SW480 (cell line): ENCODE results near the gene SCARB1.
A peak's percentile ranks its signal among the peaks of the same experiment; 100 is the strongest.

ENCODE experiments used
- DNase-seq: peaks from one replicate; pipeline ENCODE4 v3.0.0-alpha.2; 2016; ENCODE audit warnings: low spot score

The SCARB1 gene

GRCh38 chr12:124862768-124863415 lies 772 bp downstream of the SCARB1 start:
- DNase-seq = peak; percentile 39

- DNase-seq = no peak
These were observed 1.6 kb downstream of the SCARB1 start for GRCh38 chr12:124861898-124862676.

GRCh38 chr12:124861492-124861891 lies 2.2 kb downstream of the SCARB1 start:
- DNase-seq = no peak

GRCh38 chr12:124857921-124858461 lies 5.7 kb downstream of the SCARB1 start:
- no peak for DNase-seq

GRCh38 chr12:124856842-124857178 lies 6.9 kb downstream of the SCARB1 start:
- no peak for DNase-seq

GRCh38 chr12:124856132-124856841 lies 7.4 kb downstream of the SCARB1 start:
- DNase-seq = no peak

- no peak for DNase-seq
These were observed 8.2 kb downstream of the SCARB1 start for GRCh38 chr12:124855275-124855957.

GRCh38 chr12:124854637-124855184 lies 9.0 kb downstream of the SCARB1 start:
- no peak for DNase-seq

- DNase-seq = no peak
These were observed 9.7 kb downstream of the SCARB1 start for GRCh38 chr12:124853781-124854636.

- DNase-seq = no peak
These were observed 10.7 kb downstream of the SCARB1 start for GRCh38 chr12:124852911-124853427.

- no peak for DNase-seq
These were observed 11.3 kb downstream of the SCARB1 start for GRCh38 chr12:124852329-124852831.

GRCh38 chr12:124851342-124851741 lies 12.3 kb downstream of the SCARB1 start:
- DNase-seq = no peak

GRCh38 chr12:124849382-124849781 lies 14.3 kb downstream of the SCARB1 start:
- DNase-seq = no peak

- DNase-seq = no peak
These were observed 14.9 kb downstream of the SCARB1 start for GRCh38 chr12:124848621-124849380.

GRCh38 chr12:124847113-124848074 lies 16.3 kb downstream of the SCARB1 start:
- peak; percentile 52 for DNase-seq

- no peak for DNase-seq
These were observed 19.0 kb downstream of the SCARB1 start for GRCh38 chr12:124844411-124845397.

GRCh38 chr12:124842800-124843510 lies 20.7 kb downstream of the SCARB1 start:
- DNase-seq = no peak
